ENCODE measurements around the gene ABLIM2. TPM values are rescaled to one million over a fixed set of nuclear protein-coding genes. Genes with fewer than 3 reads are reported as not detected.

Gene ABLIM2
- total and polyA plus RNA-seq, 2 experiments from 2014 or later = 1.5 to 4.3 TPM

DNA sequence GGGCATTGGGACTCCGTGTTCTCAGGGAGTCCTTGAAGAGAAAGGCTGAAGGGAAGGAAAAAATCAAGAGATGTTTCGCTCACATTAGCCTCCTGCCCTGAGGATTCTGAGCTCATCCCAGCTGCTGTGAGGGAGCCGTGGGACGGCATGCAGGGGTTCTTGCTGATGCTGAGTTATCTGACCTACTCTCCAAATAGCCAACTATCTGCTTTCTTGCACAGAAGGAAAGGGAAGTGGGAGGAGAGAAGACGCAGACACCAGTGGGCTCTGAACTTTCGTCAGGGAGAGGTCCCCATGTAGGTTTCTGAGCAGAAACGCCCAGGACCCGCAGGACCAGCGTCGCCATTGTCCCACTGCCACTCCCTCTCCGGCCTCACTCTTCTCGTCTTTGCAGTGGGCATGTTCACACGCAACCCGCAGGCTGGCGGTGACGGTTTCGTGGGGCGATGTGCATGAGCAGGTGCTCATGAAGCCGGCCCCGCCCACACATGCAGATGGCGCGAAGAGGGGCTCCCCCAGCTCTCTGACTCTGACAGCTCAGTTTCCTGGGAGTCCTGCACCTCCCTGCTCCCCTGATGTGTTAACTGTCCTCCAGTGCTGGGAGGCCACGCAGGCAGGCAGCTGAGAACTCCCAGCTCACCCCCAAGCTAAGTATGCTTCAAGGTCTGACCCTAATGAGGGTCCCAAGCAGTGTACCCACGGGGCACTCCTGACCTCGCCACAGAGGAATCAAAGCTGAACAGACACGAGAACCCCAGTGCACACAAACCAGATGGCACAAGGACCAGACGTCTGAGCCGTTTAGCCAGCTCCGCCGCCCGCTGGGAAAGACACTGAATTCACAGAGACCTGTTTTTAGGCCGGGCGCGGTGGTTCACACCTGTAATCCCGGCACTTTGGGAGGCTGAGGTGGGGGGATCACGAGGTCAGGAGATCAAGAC lies 13.6 kb upstream of the ABLIM2 start (continued):
- TF ChIP-seq ZNF462 (CRISPR knock-in tag; IDR thresholded peaks at IDR 0.05) (no peak), ZNF114 (CRISPR knock-in tag; IDR thresholded peaks at IDR 0.05) (no peak), POLR2AphosphoS5 (IDR thresholded peaks at IDR 0.05; ENCODE audit: low read depth) (no peak), ZNF331 (CRISPR knock-in tag; IDR thresholded peaks at IDR 0.05; ENCODE audit: low read depth) (no peak), CREB1 (CRISPR knock-in tag; IDR thresholded peaks at IDR 0.05; ENCODE audit: low read depth) (no peak), EZH2phosphoT487 (IDR thresholded peaks at IDR 0.05; ENCODE audit: unreplicated experiment) (no peak)

GRCh38 chr4:8171266-8171665 lies 12.7 kb upstream of the ABLIM2 start:
- Histone ChIP-seq H2AFZ (no peak overlapping the region), H3K27ac (ENCODE audit: low read depth) (no peak overlapping the region), H3F3A (replicated peaks; ENCODE audit: low read depth) (no peaks in the 10 kb centered on the region), H3K27me3 (ENCODE audit: insufficient read depth) (no peaks in the 10 kb centered on the region), H3K4me2 (no peak overlapping the region), H3K9me2 (ENCODE audit: insufficient read depth) (peaks cover 4% of the 10 kb centered on the region; the same call in 1 of the 2 replicates), H3K4me3 (no peak overlapping the region), H4K20me1 (replicated peaks; ENCODE audit: insufficient read depth) (no peaks in the 10 kb centered on the region), H3K4me1 (ENCODE audit: insufficient read depth) (no peaks in the 10 kb centered on the region), H3K79me2 (replicated peaks; ENCODE audit: insufficient read depth) (no peaks in the 10 kb centered on the region), H3K36me3 (ENCODE audit: insufficient read depth) (no peaks in the 10 kb centered on the region)
- no peak for DNase-seq (ENCODE audit: low spot score)
- Mint-ChIP-seq H3K27ac (no peak overlapping the region), H3K4me3 (no peak overlapping the region), H3K36me3 (ENCODE audit: low read depth) (peaks cover 7% of the 10 kb centered on the region; the same call in 2 of the 3 replicates), H3K4me1 (no peaks in the 10 kb centered on the region), H3K9me3 (peaks cover 19% of the 10 kb centered on the region), H3K27me3 (ENCODE audit: insufficient read depth, low read depth, poor library complexity) (no peaks in the 10 kb centered on the region)
- no peak for TF ChIP-seq JUNB (IDR thresholded peaks at IDR 0.05; ENCODE audit: unreplicated experiment)
- TF ChIP-seq ZNF114 (CRISPR knock-in tag; IDR thresholded peaks at IDR 0.05) = no peak
- no peak for TF ChIP-seq CREB1 (CRISPR knock-in tag; IDR thresholded peaks at IDR 0.05; ENCODE audit: low read depth)
- no peak for TF ChIP-seq ZNF462 (CRISPR knock-in tag; IDR thresholded peaks at IDR 0.05)
- no peak for ATAC-seq
